Subcutaneous adipose tissue (tissue), 4 donors: ENCODE measurements around the gene GABBR2. TPM values are rescaled to one million over a fixed set of nuclear protein-coding genes. Genes with fewer than 3 reads are reported as not detected.

Experiments used
- total RNA-seq, 4 donors: library from RNA; depleted of rRNA; stranded (reverse); fragments of >200 nt; gene quantifications; one replicate each; pipeline ENCODE4 v1.1.0, GENCODE V29; 2016
- TF ChIP-seq, protein P1 (sequence below): fragments of 450-650 bp; IDR thresholded peaks from one replicate; pipeline ENCODE4 v1.5.1; 2016; ENCODE audit warnings: low read depth, mild to moderate bottlenecking, control low read depth, antibody characterized with exemption, moderate library complexity

Gene GABBR2
- total RNA-seq, 4 donors from 2014 or later = not detected

DNA sequence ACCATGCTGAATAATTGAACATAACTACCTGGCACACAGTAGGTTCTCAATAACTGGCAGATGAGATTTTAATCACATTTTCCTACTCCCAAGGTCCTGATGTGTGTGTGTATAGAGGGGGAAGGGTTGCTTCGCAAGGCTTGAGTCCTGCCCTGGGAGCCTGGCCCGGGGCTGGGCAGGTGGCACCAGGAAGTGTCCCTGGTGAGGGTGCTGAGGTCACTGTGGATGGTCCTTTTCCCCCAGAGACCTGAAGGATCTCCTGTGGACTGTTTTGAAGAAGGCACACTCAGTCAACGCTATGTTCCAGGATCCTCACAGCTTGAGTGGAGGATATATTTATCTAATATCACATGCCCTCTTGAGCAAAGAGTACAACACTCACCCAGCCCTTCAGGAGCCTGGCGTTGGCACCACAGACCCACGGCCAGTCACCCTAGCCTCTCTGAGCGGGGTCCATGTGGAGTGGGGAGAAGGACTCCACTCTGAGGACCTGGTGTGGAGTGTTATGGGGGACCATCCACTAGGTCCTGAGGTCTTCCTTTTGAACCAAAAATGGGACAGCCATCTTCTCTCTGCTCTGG is 177.8 kb downstream of the GABBR2 start:
- TF ChIP-seq, protein P1, sequence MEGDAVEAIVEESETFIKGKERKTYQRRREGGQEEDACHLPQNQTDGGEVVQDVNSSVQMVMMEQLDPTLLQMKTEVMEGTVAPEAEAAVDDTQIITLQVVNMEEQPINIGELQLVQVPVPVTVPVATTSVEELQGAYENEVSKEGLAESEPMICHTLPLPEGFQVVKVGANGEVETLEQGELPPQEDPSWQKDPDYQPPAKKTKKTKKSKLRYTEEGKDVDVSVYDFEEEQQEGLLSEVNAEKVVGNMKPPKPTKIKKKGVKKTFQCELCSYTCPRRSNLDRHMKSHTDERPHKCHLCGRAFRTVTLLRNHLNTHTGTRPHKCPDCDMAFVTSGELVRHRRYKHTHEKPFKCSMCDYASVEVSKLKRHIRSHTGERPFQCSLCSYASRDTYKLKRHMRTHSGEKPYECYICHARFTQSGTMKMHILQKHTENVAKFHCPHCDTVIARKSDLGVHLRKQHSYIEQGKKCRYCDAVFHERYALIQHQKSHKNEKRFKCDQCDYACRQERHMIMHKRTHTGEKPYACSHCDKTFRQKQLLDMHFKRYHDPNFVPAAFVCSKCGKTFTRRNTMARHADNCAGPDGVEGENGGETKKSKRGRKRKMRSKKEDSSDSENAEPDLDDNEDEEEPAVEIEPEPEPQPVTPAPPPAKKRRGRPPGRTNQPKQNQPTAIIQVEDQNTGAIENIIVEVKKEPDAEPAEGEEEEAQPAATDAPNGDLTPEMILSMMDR = no peak

DNA sequence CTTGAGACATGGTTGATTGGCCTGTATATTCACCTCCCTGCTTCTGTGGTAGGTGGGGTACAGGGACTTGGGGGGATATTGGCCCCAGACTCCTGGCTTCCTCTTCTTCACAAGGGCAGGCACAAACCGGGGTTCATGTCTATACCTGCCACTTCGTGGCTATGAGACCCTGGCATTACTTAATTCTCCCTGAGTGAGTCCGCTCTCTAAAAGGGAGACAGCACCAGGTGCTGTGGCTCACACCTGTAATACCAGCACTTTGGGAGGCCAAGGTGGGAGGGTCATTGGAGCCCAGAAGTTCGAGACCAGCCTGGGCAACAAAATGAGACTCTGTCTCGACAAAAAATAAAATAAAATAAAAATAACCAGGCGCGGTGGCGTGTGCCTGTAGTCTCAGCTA is 178.5 kb downstream of the GABBR2 start:
- TF ChIP-seq, protein P1 = no peak

DNA sequence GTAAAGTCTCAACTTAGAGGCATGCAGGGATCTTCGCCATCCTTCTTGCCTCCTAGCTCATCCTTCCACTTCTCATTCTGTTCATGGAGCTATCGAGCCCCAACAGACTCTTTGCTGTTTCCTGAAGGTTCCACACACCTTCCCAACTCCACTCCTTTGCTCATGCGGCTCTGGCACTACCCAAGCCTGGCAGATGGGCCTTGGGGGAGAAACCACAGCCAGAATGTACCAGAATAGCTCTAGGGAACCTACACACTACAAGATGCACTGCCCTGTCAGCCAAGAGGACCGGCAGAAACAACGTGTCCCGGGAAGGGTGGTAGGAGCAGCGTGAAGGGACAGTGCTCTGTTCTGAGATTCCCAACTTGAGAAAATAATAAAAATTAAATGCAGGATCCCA is 178.9 kb downstream of the GABBR2 start:
- TF ChIP-seq, protein P1 = no peak

DNA sequence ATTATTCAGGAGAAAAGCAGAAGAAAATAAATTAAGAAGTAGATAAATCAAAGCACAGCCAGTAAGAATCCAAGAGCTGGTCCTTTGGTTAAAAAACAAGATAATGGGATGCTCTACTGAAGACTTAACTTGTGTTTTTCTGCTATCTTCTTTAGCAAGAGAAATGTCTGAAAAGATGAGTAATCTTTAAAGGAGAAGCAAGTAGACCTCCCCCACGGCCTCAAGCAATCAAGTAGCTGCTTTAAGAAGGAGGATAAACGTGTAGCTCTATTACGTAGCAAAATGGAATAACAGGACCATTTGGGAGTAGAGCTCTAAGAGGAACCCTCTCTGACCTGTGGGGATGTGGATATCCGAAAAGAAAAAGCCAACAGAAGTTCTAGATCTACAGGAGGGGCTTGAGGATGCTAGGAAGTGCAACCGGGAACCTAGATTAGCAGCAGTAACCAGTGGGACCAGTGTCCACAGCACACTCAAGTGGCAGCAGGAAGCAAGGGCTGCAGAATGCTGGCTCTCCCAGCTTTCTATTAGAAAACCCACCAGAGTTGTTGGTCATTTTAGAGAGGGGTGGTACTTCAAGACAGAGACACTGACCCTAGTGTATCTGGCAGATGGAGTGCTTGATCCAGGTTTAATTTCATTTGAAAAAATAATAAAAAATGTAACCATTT is 185.4 kb downstream of the GABBR2 start:
- TF ChIP-seq, protein P1 = no peak

DNA sequence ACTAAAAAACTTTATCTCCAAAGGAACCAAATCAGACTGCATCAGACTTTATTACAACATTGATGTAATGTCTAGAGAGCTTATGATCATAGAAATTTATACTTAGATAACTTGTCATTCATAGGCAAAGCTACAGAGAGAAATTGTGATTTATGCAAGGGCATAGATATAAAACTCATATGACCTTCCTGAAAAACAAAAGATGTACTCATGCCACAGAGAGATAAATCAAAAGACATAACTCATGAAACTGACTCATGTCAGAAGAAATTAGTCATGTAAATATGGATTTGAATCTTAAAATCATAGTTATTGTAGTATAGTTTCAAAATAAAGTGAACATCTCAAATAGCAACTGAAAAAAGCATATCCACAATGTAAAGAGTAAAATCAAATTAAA is 186.2 kb downstream of the GABBR2 start:
- TF ChIP-seq, protein P1 = no peak

DNA sequence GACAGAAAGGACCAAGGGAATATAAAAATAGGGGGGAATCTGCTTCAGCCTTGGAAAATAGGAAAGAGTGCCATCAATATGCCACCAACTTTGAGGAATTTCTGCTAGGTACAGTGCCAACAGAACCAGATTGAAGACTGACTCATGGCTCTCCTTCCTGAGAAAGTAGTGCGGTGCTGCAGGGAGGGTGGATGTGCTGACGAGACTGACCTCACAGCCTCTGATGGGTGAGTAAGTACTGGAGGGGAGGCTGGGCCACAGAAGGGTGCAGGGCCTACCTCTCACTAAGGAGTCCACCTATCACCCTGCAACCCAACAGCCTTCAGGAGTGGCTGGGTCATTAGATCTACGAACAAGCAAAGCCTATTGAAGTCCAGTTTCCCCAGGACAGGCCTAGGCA is 187.6 kb downstream of the GABBR2 start:
- TF ChIP-seq, protein P1 = no peak

DNA sequence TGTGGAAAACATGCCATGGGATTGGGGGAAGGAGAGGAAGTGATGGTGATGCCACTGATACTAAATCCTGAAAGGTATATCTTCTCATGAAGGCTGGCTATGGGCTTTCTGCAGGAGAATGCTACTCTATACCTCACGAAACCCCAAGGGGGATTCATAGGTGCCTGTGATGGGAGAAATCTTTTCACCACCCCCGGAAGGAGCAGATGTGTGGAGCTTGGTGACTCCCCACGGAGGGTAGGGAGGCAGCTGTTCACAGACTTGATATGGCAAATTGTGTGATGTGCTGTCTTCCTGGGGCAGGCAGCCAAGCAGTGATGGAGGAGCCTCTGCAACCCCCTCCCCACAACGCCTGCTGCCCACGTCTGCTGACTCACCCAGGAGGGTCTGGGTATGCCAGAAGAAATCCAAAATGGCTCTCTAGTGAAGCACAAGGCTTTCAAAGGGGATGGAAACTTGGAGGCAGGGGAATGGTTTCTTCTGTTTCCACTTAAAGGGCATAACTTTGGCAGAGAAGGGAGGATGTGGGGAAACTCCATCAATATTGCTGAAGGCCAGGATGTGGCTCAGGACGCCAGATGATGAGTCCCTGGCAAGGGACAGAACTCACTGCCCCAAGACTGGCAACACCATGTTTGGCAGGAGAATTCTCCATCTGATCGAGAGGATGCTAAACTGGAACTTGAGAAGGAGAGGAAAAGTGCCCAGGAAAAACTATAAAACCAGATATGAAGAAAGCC is 188.3 kb downstream of the GABBR2 start:
- TF ChIP-seq, protein P1 = no peak
